ENCODE measurements around the gene SGTA. TPM values are rescaled to one million over a fixed set of nuclear protein-coding genes. Genes with fewer than 3 reads are reported as not detected.

The SGTA gene
- total RNA-seq, 1 donor from 2014 or later: 64.0 TPM

DNA sequence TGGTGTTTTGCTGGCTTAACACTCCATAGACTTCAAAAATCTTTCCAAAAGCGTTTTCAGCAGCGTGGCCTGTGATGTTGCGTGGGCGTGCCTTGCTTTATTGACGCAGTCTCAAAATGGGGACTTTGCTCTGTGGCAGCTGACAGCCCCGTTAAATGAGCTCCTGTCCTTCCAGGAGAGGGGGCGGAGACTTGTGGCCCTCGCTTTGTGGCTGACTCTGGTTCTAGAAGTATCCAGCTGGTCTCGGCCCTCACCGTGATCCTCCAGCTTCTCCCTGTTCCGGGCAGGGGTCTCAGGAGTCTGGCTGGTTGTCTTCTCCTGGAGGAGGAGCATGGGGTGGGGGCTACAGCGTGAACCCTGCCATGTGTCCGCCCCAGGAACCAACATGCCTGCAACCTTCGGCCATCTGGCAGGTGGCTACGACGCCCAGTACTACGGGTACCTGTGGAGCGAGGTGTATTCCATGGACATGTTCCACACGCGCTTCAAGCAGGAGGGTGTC is 28.2 kb upstream of the SGTA start:
- Mint-ChIP-seq H3K4me1 (no peaks in the 10 kb centered on the region), H3K4me3 (no peak overlapping the region), H3K9me3 (no peaks in the 10 kb centered on the region), H3K27me3 (ENCODE audit: low read depth) (no peaks in the 10 kb centered on the region), H3K36me3 (peaks cover 7% of the 10 kb centered on the region), H3K27ac (no peak overlapping the region)
- no peak for DNase-seq (ENCODE audit: low spot score in 2 of 2, unreplicated experiment in 2 of 2)
- TF ChIP-seq, protein P1, sequence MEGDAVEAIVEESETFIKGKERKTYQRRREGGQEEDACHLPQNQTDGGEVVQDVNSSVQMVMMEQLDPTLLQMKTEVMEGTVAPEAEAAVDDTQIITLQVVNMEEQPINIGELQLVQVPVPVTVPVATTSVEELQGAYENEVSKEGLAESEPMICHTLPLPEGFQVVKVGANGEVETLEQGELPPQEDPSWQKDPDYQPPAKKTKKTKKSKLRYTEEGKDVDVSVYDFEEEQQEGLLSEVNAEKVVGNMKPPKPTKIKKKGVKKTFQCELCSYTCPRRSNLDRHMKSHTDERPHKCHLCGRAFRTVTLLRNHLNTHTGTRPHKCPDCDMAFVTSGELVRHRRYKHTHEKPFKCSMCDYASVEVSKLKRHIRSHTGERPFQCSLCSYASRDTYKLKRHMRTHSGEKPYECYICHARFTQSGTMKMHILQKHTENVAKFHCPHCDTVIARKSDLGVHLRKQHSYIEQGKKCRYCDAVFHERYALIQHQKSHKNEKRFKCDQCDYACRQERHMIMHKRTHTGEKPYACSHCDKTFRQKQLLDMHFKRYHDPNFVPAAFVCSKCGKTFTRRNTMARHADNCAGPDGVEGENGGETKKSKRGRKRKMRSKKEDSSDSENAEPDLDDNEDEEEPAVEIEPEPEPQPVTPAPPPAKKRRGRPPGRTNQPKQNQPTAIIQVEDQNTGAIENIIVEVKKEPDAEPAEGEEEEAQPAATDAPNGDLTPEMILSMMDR (IDR thresholded peaks at IDR 0.05; ENCODE audit: unreplicated experiment): no peak

DNA sequence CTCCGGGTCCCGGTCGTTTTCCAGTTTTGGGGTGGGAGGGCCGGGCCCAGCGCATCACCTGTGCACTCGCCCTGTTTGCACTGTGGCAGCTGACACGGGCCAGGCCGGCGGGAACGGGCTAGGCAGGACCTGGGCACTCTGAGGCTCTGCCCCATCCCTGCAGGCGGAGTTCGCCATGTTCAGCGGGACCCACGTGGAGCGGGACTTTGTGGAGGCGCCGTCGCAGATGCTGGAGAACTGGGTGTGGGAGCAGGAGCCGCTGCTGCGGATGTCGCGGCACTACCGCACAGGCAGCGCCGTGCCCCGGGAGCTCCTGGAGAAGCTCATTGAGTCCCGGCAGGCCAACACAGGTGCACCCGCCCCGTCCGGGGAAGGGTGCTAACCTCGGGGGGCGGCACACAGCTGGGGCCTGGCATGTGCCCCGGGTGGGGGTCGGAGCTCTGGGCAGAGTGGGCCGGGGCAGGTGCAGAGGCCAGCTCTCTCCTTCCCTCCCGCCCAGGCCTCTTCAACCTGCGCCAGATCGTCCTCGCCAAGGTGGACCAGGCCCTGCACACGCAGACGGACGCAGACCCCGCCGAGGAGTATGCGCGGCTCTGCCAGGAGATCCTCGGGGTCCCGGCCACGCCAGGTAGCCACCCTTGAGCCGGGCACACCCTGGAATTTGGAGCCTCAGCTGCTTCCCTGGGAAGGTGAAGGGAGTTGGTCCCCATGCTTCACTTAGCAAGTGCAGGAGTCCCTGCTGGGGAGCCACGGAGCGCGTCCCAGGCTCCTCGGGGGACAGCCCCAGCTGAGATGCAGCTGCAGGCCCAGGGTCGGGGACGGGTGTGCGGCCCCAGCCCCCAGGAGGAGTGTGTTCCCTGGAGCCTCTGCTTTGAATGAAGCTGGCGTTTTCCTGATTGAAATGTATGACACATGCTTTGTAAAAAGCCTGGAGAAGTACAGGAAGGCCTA is 27.3 kb upstream of the SGTA start:
- Mint-ChIP-seq H3K27me3 (ENCODE audit: low read depth) (no peaks in the 10 kb centered on the region), H3K4me1 (no peaks in the 10 kb centered on the region), H3K4me3 (no peak overlapping the region), H3K9me3 (no peaks in the 10 kb centered on the region), H3K36me3 (peaks cover 9% of the 10 kb centered on the region), H3K27ac (no peak overlapping the region)
- TF ChIP-seq, protein P1 (IDR thresholded peaks at IDR 0.05; ENCODE audit: unreplicated experiment): no peak
- DNase-seq (ENCODE audit: low spot score in 2 of 2, unreplicated experiment in 2 of 2): no peak

DNA sequence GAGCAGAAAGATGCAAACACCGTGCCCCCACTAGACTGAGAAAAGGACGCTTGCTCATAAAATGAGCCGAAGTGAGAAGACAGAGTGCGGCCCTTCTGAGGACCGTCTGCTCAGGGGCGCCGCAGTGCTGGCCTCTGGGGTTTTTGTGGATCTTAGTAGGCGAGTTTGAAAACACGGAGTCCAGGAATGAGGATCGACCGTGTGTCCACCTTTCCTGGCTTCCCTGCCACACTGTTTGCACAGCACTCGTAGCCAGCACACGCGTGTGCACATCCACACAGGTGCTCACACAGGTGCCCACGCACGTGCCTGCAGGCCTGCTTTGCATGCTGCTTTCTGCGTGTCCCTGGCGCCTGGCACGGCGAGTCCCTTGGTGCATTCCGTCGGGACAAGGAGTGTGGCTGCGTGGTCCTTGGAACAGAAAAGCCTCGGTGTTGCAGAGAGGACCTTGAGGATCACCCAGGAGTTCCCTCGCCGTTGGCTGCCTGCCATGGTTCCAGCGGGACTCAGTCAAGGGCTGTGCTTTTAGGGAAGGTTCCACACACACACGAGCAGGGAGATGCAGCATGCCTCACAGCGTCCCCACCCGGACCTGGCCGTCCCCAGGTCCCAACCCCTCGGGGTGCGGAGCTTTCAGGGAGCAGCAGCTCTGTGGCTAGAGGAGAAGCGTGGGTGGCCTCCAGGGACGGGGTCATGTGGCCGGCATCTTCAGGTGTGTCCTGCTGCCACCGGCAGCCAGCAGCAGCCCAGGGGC is 26.5 kb upstream of the SGTA start:
- Mint-ChIP-seq H3K36me3 (peaks cover 10% of the 10 kb centered on the region), H3K9me3 (no peaks in the 10 kb centered on the region), H3K27ac (no peak overlapping the region), H3K4me3 (no peak overlapping the region), H3K4me1 (no peaks in the 10 kb centered on the region), H3K27me3 (ENCODE audit: low read depth) (no peaks in the 10 kb centered on the region)
- DNase-seq (ENCODE audit: low spot score in 2 of 2, unreplicated experiment in 2 of 2): no peak
- TF ChIP-seq, protein P1 (IDR thresholded peaks at IDR 0.05; ENCODE audit: unreplicated experiment): no peak

DNA sequence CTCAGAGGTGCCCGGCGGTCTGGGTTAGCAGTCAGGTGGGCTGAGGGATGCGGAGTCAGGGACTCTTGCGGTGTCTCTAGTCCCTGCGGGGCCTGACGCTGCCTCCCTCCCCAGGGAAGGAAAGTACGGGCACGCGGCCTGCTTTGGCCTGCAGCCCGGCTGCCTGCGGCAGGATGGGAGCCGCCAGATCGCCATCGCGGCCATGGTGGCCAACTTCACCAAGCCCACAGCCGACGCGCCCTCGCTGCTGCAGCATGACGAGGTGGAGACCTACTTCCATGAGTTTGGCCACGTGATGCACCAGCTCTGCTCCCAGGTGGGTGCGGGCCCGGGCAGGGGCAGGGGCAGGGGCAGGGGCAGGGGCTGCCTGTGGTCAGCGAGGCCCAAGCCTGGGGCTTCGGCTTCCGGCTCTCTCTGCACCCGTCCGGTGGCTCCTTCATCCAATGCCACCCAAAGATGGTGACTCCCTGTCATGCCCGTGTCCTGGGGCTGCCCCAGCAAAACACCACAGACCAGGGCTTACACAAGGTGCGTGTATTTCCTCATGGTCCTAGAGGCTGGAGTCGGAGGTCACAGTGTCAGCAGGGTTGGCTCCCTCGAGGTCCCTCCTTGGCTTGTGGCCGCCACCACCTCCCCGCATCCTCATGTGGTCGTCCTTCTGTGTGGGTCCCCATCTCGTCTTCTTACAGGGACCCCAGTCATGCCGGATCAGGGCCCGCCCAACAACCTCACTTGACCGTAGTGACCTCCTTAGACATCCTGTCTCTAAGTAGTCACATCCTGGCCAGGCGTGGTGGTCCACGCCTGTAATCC is 25.3 kb upstream of the SGTA start:
- Mint-ChIP-seq H3K27me3 (ENCODE audit: low read depth) (no peaks in the 10 kb centered on the region), H3K9me3 (no peaks in the 10 kb centered on the region), H3K4me1 (no peaks in the 10 kb centered on the region), H3K36me3 (peaks cover 10% of the 10 kb centered on the region), H3K4me3 (no peak overlapping the region), H3K27ac (no peak overlapping the region)
- TF ChIP-seq, protein P1 (IDR thresholded peaks at IDR 0.05; ENCODE audit: unreplicated experiment): no peak
- no peak for DNase-seq (ENCODE audit: low spot score in 2 of 2, unreplicated experiment in 2 of 2)

Data from mesothelial cell of epicardium (in vitro differentiated cells).